ENCODE data around the gene LCE5A. TPM values are rescaled to one million over a fixed set of nuclear protein-coding genes. Genes with fewer than 3 reads are reported as not detected.
"Not testable (repeated sequence)": the region's sequence is repeated elsewhere in the genome, so short reads cannot be mapped to it uniquely, and the experiment has no call there.

LCE5A gene
- total RNA-seq, 4 donors from 2014 or later = 1.2 TPM; not detected in 3

DNA sequence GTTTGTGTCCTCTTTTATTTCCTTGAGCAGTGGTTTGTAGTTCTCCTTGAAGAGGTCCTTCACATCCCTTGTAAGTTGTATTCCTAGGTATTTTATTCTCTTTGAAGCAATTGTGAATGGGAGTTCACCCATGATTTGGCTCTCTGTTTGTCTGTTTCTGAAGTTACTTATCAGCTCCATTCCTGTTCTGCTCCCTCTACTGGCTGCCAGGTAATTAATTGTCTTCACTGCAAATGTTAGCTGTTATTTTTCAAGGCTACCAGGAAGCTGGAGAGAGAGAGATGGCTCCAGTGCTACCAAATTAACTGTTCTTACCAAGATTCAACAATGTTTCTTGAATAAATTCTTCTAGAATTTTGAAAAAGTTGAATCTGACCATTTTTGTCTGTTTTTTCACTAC is 19.1 kb upstream of the LCE5A start:
- H3K36me3 ChIP-seq; H3K27me3 ChIP-seq; H3K27ac ChIP-seq; H3K9me3 ChIP-seq; H3K4me1 ChIP-seq; H3K4me3 ChIP-seq; intact Hi-C loops (cut with DNase I); DNase-seq: not testable (repeated sequence)
- TF ChIP-seq CTCF (IDR thresholded peaks at IDR 0.05) = peak in 3 of 6 experiments; percentile 15 to 54 (median 38)

- peak in 4 of 6 experiments; percentile 15 to 84 (median 58) for TF ChIP-seq CTCF (IDR thresholded peaks at IDR 0.05)
- no peak for TF ChIP-seq POLR2A (IDR thresholded peaks at IDR 0.05)
- H3K4me1 ChIP-seq = no peaks in the 10 kb centered on the region
- no peak overlapping the region for H3K4me3 ChIP-seq
- WGBS, 2 donors = 21 to 24% methylated on average over 4 of the region's 4 CpGs
- intact Hi-C loops (cut with DNase I) = loop anchor here (5.0 kb wide), 1 partner anchor 37 kb away; no protein-coding TSS in a partner anchor
- DNase-seq = no peak
- no peak overlapping the region for H3K27ac ChIP-seq
- no peaks in the 10 kb centered on the region for H3K9me3 ChIP-seq
- no peaks in the 10 kb centered on the region for H3K27me3 ChIP-seq
- H3K36me3 ChIP-seq = no peaks in the 10 kb centered on the region
Observed at GRCh38 chr1:152495066-152495675, 15.4 kb upstream of the LCE5A start.

GRCh38 chr1:152497273-152497672 is 13.3 kb upstream of the LCE5A start:
- Histone ChIP-seq H3K36me3 (no peaks in the 10 kb centered on the region), H3K4me3 (no peak overlapping the region), H3K4me1 (peaks cover 2 to 12% (median 4%) of the 10 kb centered on the region in 3 donors), H3K9me3 (no peaks in the 10 kb centered on the region), H3K27ac (no peak overlapping the region), H3K27me3 (no peaks in the 10 kb centered on the region)
- no peak for DNase-seq
- 19% methylated on average over 2 of the region's 2 CpGs for WGBS, 2 donors
- TF ChIP-seq POLR2A (IDR thresholded peaks at IDR 0.05) = no peak
- TF ChIP-seq CTCF (IDR thresholded peaks at IDR 0.05) = peak in 5 of 6 experiments; percentile 25 to 68 (median 45)
- intact Hi-C loops (cut with DNase I) = loop anchor here (5.0 kb wide), 1 partner anchor 35 kb away; no protein-coding TSS in a partner anchor

DNA sequence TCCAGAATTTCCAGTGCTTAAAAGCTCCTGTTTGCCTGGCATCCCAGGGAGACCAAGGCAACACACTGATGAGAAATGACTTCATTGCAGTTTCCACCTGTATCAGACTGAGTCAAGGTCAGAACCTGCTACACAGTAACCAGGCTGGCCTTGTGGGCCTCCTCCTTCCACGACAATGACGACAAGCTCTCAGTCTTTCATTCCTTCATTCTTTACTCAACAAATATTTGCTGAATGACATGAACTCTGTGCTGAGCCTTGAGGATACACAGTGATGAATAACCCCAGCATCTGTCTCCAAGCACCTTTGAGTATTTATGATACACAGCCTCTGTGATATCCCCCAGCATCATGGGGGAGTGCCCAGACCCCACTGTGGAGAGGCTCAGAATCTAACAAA is 8.9 kb upstream of the LCE5A start:
- H3K36me3 ChIP-seq = no peaks in the 10 kb centered on the region
- intact Hi-C loops (cut with DNase I) = no loop called here

More for the DNA sequence above, 8.9 kb upstream of the LCE5A start:
- 31% methylated on average over 2 of the region's 2 CpGs for WGBS, 2 donors
- no peaks in the 10 kb centered on the region for H3K9me3 ChIP-seq
- no peak overlapping the region for H3K4me3 ChIP-seq
- no peak for TF ChIP-seq POLR2A (IDR thresholded peaks at IDR 0.05)
- TF ChIP-seq CTCF (IDR thresholded peaks at IDR 0.05) = no peak
- H3K27me3 ChIP-seq = no peaks in the 10 kb centered on the region
- peaks cover 6 to 29% (median 8%) of the 10 kb centered on the region in 3 donors for H3K4me1 ChIP-seq
- peak overlapping the region in 3 of 4 donors; percentile 16 to 69 (median 59) for H3K27ac ChIP-seq
- no peak for DNase-seq

All from esophagus squamous epithelium (tissue), 5 donors.